Activated CD4-positive, alpha-beta T cell treated with anti-CD3 and anti-CD28 coated beads, Interleukin-2, Interleukin-4, amounts not matched to agents 100 ng/mL and 50 ng/mL, durations not matched to agents 16 hours and 8 hours (primary cell): ENCODE results near the gene SMAD2.
"Not testable (repeated sequence)": the region's sequence is repeated elsewhere in the genome, so short reads cannot be mapped to it uniquely, and the experiment has no call there.

ENCODE experiments used
- DNase-seq: peaks from one replicate; pipeline ENCODE4 v3.0.0-alpha.2; 2020; ENCODE audit warnings: low spot score

Gene SMAD2

DNA sequence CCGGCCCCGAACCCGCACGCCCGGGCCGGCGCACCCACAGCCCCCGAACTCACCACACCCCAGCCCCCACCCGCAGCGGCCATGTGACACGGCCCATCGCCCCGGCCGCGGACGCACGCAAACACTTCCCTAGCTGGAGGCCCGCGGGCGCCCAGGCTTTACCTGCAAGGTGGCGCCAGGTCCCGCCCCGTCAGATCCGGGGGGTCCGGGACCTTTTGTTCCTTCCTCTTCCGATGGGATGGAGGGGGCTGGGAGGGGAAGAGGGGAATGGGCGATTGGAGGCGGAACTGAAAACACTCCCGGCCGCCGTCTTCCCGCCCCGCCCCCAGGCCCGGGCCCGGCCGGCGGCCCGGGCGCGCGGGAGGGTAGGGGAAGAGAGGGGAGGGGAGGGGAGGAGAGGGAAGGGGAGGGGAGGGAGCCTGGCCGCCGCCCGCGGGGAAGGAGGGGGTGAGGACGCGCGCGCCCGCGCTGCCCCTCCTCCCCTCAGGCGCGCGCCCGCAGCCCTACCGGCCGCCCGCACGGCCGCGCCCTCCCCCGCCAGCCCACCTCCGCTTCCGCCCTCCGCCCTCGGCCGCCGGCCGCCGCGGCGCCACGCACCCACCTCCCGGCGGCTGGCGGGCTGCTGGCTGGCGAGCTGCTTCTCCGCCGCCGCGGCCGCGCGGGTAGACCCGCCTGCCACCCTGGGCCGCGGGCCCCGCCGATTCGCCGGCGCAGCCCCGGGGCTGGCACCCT lies at the start of gene SMAD2:
TSS of gene SMAD2 (minus strand) at position 461 of the 732 bp plus-strand sequence. CDS start 33,903 bp downstream, outside the sequence.
- DNase-seq = peak; percentile 76

DNA sequence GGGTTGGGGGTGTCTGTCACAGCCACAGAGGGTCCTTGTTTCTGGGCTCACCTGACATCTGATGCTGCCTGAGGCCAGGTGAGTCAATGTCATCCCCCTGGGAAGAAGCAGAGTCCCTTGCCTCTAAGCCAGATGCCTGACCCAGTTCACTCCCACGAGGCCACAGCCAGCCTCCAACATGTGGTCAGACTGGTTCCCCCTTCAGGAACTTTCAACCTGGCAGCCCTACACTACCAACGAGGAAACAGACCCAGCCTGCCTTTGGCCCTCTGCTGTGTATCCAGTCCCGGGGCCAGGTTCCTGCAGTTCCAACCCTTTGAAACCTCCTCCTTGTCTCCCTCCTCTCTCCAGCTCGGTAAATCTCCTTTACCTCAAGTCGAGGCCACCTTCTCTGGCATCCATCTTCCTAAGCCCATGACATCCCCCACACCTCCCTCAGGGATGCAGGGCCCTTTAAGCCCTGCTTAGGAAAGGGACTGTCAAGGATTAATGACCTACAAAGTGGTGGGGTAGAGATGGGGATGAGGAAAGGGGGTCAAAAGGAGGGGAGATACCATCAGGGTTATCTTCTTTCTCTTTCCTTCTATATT lies 49.2 kb upstream of the SMAD2 start:
- no peak for DNase-seq

DNA sequence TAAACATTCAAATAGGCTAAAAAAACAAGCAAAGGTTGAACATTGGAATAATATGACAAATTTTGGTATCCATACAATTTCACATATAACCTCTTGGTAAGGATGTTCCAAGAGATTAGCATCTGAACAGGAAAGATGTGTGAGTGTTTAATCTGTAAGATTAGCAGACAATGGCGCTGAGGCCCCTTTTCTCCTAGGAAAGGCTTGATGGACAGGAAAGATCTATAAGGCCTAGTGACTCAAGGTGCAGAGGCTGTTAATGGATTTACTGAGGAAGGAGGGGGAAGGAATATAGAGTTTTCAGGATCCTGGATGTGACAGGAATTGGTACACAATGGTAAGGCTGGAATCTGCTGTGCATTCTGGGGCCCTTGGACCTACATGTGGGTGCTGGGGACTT lies 48.1 kb upstream of the SMAD2 start:
- DNase-seq = no peak

DNA sequence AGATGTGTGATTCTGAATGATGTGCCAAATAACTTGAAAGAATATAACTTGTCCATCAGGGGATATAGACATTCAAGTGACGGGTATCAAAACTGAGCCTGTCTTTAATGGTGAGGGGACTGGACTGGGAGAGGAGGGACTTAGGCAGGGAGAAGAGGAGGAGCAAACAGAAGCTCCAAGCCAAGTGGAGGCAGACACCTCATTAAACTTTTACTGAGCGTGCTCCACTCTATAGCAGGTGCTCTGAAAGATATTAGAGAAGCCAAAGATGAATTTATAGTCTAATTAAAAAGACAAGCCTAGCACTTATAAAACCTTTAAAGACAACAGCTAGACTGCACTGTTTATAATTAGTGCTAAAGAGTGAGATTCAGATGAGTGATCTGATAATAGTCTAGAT lies 47.7 kb upstream of the SMAD2 start:
- DNase-seq = no peak

DNA sequence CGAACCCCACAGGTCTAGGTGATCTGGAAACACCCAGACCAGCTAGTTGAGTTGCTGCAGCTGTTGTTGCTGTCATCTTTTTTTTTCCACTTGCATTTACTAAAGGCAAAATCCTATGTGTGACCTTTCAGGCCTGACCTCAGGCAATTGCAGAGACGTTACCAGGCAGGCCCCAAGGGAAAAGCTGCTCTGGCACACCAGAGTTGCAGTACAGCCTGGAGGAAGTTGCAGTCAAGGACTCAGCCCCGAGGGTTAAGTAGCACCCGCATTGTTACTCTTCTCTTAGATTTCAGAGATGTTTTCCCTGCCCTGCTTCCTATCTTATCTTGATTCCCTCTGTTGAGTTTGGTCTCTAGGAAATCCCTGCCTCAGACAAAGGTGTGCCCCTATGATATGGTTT lies 45.2 kb upstream of the SMAD2 start:
- no peak for DNase-seq

DNA sequence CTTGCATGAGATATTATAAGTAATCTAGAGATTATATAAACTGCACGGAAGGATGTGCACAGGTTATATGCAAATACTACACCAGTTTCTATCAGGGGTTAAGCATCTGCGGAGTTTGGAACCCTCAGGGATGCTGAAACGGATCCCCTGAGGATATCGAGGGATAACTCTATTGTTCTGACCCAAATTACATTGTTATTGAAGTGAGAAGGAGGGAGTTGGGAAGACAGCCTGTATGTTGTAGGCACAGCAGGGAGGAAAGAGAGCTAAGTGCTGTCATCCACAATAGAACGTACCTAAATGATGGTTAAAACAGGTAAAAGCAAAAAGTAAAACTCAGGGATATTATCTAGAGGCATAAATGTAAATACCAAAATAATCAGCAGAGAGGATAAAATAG lies 44.6 kb upstream of the SMAD2 start:
- no peak for DNase-seq

DNA sequence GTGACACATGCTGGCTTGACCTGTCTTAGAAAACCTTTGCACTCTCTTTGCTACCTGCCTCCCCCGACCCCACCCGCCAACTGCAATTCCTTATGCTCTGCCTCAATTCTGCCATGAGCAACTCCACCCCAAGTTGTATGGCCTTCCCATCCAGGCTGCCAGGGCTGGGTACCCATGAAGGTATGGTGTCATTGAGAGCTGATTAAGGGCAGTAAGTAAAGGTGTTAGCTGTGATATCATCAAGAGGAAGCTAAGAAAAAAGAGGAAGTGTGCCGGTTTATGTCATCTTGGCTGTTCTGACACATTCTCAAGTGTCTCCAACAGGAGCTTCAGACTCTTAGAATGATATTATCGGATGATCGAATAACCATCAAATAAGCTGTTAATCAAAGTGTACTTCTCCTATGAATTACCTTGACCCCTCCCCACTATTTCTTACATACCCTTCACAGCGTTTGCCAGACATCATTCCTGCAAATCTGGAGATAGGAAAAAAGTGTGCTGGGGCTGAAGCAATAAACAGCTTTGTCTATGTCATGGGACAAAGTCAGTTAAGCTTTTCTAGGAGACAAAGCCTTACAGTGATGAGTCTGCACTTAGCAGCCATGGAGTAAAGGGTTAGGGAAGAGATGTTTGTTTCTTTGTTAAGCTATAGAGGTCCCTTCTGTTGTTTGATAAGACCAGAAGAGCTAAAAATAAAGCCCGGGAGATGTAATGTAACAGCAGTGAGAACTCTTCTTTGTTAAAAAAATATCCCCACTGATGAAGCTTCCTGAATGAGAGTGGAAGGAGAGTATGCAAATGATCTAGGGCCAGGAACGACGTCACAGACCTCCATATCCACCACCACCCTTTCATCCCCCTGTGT lies 40.4 kb upstream of the SMAD2 start:
- no peak for DNase-seq

DNA sequence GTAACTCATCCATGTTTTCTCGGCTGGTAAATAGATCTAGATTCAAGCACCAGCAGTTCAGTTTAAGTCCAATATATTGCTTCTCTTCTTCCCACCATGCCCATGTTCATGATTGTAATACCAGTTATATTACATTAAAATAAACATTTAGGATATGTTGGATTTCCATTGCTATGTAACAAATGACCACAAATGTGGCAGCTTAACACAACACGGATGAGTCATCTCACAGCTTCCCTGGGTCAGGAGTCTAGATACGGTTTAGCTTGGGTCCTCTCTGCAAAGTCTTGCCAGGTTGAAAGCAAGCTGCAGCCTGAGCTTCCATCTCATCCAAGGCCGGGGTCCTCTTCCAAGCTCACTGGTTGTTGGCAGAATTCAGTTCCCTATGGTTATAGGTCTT lies 39.4 kb upstream of the SMAD2 start:
- no peak for DNase-seq

DNA sequence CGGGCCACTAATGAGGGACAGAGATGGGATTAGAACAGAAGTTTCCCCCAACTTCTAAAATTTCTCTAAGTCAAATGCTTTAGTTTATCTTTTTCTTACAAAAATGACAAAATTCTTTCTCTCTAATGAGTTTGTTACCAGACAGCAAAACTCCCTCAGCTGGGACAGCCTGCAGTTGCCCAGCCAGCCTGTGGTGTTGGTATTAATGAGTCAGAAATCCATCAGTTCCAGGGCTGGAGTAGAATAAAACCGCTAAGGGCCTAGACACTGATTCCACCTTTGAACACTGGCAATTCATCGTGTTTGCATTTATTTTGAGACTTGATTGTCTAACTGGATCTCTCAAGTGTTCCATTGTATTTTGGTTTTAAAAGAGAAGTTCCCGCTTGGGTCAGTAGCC lies 38.3 kb upstream of the SMAD2 start:
- no peak for DNase-seq

DNA sequence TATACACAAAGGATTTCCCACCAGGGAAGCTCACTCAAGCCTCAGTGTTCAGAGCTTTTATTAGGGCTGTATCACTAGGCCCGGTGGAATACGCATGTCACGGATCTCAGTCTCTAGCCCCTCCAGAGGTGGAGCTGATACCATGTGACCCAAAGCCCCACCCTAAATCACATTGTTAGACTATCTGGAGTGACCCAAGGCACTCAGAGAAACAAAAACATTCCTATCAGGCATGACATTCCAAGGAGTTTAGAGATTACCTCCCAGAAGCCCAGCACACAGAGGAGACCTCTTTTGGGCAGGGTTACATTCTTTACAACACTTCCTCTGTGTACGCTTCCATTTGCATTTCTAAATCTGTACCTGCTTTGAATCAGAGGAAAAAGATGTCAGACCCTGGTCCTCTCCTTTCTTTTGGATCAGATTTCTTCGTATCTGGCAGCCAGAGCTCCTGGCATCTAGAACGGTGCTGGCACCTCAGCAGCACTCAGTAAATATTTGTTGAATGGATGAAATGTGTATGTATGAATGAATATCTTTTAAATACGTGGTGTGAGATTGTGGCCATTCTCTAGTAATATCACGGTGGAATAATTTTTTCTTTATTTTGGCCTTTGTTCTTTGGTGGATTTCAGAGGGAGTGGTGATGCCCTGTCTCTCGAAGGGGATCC lies 37.7 kb upstream of the SMAD2 start:
- no peak for DNase-seq

DNA sequence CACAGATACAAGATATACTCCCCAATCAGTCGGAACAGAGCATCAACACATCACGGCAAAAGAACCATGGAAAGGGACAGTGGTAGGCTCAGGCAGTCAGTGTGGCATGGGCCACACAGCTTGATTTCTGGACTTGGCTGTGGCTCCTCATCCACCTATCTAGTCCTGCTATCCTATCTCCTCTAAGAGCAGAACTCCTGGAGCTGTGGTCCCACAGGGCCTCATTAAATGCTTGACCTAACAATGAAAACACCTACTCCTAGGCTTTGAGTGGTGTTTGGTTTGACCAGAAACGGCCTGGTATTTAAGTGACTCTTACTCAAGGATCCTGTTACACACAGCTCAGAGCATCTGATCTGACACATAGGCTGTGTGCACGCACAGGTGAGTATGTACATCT lies 33.6 kb upstream of the SMAD2 start:
- no peak for DNase-seq

DNA sequence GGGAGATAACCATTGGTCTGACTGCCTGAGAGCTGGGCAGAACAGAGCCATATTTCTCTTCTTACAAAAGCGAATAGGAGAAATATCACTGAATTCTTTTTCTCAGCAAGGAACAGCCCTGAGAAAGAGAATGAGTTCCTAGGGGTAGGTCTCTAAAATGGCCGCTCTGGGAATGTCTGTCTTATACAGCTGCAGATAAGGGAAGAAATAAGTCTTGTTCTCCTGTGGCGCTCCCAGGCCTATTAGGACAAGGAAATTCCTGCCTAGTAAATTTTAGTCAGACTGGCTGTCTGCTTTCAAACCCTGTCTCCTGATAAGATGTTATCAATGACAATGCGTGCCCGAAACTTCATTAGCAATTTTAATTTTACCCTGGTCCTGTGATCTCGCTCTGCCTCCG lies 30.5 kb upstream of the SMAD2 start:
- not testable (repeated sequence) for DNase-seq

DNA sequence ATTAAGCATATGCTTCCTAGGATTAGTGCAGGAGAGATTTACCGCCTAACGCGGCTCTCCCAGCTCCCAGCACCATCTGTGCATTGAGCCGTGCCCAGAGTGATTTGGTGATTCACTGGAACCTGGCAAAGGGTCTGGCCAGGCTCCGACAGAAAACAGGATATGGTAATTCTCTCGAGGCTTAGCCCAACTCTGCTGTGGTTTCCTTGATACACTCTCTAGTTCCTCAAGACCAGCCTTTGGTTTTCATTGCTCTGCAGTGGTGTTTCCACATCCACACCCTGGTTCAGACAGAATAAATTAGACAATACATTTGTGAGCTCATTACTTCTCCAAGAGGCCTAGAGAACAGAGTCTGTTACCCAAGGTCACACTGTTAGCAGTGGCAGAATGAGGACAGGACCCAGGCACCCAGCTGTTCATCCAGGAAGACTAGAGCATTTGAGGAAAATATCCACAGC lies 23.0 kb upstream of the SMAD2 start:
- peak; percentile 44 for DNase-seq

DNA sequence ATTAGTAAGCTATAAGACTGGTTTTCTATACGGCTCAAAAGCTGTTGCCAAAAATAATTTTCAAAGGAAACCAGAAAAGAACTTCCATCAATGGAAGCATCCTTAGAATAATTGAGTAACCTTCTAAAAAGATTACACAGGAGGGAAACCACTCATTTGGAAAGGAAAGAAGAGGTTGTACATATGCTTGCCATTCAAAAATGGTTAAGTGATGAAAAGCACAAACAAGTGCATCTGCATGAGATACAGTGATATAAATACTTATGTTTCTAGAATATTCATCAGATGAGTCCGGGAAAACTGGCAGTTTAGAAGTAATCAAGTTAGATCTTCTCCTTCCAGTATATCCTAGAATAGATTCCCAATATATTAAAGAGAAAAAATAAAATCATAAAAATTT lies 20.1 kb upstream of the SMAD2 start:
- no peak for DNase-seq

DNA sequence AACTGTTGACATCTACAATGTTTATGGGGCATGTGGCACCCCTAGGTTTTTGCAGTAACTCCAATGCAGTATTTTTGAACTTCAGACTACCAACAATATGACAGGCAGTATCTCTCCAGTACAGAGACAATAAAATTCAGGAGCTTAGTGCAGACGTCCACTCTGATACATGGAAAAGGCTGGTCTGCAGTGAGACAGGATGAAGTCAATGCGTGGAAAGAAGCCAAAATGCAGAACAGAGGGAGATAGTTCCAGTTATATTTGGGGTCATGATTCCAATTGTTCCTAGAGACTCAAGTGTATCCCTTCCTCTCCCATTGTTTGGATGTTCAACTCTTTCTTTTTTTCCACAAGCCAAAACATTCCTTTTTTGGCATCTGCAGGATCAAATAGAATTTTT lies 18.7 kb upstream of the SMAD2 start:
- DNase-seq = no peak

DNA sequence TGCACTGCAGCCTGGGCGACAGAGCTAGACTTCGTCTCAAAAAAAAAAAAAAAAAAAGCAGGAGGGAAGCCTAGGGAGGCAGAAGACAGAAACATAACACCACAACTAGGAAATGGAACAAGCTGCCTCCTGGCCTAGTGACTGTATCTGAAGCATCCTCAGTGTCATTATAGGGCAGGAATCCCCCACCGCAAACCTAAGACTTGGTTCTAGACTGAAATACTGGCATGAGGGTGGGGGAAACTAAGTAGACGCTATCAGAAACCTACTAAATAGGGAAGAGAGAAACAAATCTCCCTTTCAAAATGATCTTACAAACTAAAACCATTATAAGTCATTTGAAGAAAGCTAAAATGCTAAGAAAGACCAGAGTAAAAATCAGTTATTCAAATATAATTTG lies 16.4 kb upstream of the SMAD2 start:
- no peak for DNase-seq

DNA sequence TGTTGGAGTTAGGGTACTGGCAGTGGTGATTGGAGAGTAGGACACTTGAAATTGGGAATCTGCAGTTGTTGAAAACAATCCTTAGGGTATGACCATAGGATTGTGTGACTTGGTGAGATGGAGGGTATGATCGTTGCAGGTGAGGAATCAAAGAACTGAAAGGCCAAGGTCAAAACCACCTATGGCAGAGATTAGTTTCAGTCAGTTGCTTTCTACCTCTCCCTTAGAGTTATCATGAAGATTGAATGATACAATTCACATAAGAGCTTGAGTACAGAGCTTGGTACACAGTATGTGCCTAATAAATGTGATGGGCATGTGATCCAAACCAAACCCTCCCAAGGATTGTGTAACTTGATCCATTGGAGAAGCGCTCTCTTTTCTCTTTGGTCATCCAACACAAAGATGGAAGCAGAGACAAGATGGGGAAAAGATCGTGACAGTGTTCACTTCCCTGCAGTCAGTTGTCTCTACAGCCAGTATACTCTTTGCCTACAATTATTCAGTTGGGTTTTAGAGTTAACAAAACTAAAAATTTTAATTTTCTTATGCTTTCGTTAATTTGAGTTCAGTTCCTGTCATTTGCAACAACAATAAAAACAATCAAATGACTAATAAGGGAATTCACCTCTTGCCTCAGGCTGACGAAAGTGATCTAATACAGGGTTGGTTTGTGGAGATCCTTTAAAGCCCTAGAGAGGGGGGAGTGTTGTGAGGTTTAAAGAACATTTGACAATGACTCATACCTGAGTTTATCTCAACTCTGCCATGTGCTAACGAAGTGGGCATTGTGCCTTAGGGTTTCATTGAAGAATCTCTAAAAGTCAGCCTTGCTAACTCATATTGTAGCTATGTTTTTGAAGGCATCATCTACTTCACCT lies 14.8 kb upstream of the SMAD2 start:
- DNase-seq = peak; percentile 34

DNA sequence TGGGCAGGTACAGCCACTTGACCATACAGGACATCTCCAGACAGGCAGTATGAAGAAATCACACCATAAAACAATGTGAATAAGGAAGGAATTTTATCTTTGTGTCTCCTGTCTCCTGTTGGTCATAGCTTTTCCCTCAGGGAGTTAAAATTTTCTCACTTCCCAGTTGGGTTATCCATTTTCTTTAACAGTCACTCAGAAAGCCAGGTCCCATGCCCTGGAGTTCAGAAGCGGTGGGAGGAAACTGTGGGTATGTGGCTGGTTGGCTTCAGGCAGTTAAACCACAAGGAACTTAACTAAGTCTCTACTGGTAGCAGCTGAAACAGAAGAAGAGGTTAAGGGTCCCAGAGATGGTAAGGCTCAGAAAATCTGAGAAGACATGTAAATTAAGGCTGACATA lies 6.5 kb upstream of the SMAD2 start:
- DNase-seq = no peak

DNA sequence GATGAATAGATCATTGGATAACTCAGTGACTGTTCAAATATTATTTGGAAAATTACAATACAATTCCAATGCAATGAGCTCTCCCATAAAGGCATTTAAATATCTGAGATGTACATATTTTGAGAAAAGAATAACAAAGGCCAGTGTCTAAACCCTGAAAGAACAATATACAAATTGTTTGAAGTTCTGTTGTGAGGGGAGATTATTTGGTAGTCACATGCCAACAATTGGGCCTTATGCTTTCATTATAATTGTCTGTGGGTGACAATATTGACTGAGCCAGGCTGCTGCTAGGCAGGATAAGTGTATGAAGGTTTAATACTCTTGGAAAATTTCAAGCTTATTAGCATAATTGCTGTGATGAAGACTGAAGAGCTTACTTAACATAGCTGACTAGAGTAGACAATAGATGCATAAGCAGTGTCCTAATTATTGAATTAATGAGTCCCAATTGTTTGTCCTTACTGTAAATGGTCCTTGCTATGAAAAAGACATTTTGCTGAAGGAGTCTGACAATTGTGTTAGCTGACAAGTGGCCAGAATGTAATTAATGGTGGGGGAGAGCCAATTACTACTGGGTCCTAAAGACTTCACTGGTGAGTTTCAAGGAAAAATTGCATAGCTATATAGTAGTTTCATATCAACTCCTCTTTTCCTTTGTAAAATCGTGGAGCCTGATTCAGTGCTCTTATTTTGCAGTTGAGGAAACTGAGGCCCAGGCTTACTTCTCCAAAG lies 5.0 kb upstream of the SMAD2 start:
- no peak for DNase-seq

DNA sequence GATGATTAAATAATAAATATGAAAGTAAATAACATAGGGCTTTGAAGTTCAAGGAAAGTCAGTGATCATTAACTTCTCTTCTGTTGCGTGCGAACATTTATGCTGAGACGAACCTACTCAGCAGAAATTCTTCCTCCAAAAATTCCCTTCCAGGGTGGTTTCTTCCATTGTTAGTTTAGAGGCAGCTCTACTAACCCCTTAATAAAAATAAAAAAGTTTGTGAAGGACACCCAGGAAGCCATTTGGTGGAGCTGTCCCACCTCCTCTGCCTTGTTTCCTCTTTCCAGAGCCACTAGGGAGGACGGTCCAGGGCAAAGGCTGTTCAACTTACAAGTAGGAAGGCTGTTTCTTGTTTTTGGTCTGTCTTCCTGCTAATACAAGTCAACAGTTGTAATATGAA lies 2.1 kb upstream of the SMAD2 start:
- DNase-seq = no peak

DNA sequence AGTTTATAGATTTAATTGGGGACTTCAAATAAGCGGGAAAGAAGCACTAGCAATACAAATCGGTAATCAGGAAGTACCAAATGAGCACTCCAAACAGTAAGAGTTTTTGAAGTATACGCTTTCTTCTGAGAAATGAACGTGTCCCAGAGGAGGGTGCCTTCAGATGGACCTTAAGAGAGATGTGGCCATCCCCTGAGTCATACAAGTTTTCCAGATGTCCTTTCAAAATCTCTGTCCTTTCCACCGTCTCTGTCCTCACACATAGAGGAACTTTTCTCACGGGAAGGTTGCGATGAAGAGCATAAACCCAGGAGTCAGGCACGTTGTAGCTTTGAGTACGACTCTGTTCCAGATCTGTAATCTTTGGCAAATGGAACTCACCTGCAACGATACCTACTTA lies 1.7 kb upstream of the SMAD2 start:
- no peak for DNase-seq
